Activated naive CD8-positive, alpha-beta T cell treated with anti-CD3 and anti-CD28 coated beads, Interleukin-2, amount 50 U/mL, for 16 hours (primary cell): ENCODE measurements around the gene TMEM35A.
"Not testable (repeated sequence)": the region's sequence is repeated elsewhere in the genome, so short reads cannot be mapped to it uniquely, and the experiment has no call there.

Experiments used
- DNase-seq: peaks from one replicate; pipeline ENCODE4 v3.0.0-alpha.2; 2020; ENCODE audit warnings: low read depth, low spot score

The TMEM35A gene

DNA sequence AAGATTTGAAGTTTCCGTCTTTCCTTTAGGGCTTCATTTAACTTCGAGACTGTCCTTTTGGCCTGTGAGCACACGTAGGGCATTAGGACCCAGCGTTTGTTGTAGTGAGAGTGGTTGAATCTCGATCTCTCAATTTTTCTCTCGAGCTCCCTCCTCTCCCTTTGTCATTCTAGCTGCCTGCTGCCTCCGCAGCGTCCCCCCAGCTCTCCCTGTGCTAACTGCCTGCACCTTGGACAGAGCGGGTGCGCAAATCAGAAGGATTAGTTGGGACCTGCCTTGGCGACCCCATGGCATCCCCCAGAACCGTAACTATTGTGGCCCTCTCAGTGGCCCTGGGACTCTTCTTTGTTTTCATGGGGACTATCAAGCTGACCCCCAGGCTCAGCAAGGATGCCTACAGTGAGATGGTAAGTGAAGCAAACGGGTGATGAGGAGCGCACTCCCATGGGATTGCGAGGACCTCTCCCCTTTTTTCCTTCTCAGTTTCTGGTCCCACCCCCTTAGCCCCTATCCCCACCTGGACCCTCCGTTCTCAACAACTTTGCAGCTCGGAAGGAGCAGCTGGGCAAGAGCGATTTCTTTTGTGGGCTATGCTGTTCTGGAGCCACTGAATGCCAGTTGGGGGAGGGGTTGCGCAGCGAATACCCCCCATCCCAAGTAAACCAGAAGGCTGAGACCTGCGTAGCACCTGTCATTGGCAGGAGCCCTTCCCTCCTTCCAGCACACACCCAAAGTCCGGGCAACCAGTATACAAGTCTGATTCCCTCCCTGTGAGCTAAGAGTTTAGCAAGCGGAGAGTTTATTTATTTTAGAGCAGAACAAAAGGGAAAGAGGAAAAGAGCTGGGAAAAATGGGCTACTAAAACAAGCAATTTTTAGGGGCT lies at the start of gene TMEM35A:
Gene TMEM35A (plus strand): TSS at position 164 of the 883 bp plus-strand sequence. CDS start 124 bp downstream, at position 288.
- DNase-seq = no peak

- no peak for DNase-seq
Observed at GRCh38 chrX:101029665-101030064, 49.0 kb upstream of the TMEM35A start.

- no peak for DNase-seq
Observed at GRCh38 chrX:101037231-101037630, 41.4 kb upstream of the TMEM35A start.

DNA sequence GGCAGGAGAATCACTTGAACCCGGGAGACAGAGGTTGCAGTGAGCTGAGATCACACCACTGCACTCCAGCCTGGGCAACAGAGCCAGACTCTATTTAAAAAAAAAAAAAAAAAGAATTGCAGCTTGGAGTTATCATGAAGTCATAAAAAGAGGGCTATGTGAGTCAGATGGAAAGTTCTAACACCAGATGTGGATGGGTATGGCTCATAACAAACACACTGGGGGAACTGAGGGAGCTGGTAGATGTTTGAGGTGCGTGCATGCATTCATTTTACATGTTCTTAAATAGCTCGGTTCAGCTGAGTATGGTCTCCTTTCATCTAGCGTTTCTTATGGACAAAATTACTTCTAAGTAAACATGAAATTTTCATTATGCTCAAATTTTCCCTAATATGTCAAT lies 38.5 kb upstream of the TMEM35A start:
- no peak for DNase-seq

GRCh38 chrX:101051153-101051548 lies 27.5 kb upstream of the TMEM35A start:
- no peak for DNase-seq

GRCh38 chrX:101051549-101052302 lies 27.0 kb upstream of the TMEM35A start, which contains the start of gene TRMT2B:
TRMT2B (minus strand) TSS chrX:101052111; CDS start chrX:101042289, 9,822 bp downstream.
- peak; percentile 49 for DNase-seq

DNA sequence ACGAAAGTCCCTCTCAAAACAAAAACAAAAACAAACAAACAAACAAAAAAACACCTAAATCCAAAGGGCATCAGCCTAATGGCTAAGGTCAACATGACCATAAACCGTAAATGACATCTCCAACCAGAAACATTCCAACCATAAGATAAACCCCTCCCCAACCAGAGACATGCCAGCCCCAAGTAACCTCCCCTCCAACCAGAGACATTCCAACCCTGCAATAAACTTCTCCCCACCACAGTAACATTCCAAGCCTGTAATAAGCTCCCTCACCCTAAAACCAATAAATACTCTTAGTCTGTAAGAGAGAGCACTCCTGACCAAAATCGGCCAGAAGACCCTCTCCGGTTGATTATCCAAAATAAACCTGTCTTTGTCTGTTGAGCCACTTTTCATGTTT lies 22.1 kb upstream of the TMEM35A start:
- not testable (repeated sequence) for DNase-seq

DNA sequence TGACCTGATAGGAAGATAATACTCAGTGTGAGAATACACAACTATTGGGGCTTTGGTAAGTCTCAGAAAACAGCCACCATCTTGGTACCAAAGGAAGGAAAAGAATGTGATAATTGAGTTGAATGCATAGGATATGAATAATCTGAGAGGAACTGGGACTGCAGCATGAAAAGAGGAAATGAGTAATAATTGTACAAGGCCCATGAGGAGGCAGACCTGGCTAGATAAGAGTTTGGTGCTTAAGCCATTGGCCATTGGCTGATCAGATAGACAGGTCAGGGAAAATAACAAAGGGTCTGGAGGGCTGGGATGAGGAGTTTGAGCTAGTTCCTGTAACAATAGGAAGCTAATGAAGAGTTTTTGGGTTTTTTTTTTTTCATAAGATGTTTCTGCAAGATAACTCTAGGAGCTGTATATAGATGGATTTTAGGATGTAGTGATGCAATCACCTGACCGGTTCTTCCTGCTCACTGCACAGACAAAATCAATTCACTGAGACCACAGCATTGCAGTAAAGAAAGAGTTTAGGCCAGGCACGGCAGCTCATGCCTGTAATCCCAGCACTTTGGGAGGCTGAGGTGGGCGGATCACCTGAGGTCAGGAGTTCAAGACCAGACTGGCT lies 21.5 kb upstream of the TMEM35A start:
- no peak for DNase-seq

DNA sequence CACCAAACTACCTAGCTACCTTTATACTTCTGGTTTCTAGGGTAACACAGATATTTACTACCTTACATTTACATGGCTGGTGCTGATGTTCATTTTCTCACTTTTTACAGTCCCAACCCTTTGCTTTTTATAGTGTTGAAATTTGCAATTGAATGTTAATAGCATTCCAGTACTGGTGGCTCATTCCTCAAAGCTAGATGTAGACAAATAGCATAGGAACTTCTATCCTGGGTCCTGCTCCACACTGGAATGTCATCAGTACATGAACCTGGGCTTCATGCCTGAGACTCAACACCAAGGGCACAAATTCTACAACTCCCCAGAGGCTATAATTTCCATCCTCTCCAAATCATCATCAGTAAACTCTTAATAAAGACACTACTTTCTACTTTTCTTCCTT lies 16.5 kb upstream of the TMEM35A start:
- DNase-seq = no peak

- DNase-seq = no peak
Observed at GRCh38 chrX:101071582-101071981, 7.1 kb upstream of the TMEM35A start.

GRCh38 chrX:101079736-101080270 lies 1.1 kb downstream of the TMEM35A start:
- no peak for DNase-seq

GRCh38 chrX:101080326-101081124 lies 1.8 kb downstream of the TMEM35A start:
- no peak for DNase-seq

GRCh38 chrX:101081231-101081630 lies 2.6 kb downstream of the TMEM35A start:
- no peak for DNase-seq

DNA sequence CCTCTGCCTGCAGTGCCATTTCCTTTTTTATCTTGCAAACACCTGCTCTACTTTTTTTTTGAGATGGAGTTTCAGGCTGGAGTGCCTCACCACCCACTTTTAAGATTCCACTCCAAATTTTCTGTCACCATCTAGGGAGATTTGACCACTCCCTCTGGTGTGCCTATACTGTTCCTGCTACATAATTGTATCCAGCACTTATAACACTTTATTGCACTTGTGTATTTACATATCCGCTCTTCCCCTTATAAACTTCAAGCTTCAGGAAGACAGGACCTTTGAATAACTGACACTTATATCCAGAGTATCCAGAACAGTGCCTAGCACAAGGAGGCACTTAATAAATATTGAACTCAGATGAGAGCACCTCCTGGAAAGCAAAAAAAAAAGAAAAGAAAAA lies 13.1 kb downstream of the TMEM35A start:
- no peak for DNase-seq

DNA sequence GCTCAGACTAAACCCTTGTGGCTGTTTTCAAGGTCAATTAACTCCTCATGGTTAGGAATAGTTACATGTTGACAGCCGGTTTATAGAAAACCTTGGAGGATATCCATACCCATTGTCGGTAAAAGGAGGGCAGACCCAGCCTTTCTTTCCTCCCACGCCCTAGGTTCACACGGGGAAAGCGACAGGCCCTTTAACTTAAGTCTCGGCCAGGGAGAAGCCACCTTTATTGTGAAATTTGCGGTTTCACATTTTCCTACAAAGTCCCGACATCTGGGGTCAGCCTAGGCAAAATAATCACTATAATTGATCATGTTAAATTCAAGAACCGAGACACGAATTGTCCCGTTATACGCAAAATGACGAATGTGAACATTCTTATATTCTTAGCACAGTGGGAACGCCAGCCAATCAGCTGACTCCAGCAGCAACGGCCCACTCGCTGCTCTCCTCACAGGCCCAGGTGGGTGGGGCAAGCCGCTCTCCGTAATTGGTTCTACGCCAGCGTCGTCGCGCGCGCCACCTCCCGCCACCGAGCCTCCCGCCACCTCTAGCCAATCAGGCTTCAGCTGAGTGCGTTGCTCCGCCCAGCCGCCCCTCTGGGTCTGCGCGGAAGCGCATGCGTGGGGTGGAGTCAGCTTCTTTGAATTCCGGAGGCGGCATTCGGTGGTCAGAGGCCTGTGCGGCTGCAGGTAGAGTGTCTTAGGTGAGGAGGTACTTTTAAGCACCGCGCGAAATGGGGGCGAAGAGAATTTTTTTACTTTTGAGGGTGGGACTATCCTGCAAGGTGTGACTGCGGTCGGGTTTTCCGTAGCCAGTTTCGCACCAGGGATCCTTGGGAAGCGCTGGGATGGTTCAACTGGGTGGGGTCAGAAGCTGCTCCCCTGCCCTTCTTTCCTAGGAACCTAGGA lies 19.1 kb downstream of the TMEM35A start, which contains the start of gene CENPI:
Gene CENPI (plus strand): TSS at position 659 of the 908 bp plus-strand sequence. CDS start 2,867 bp downstream, outside the sequence.
- DNase-seq = peak; percentile 77

- no peak for DNase-seq
Observed at GRCh38 chrX:101108284-101108683, 29.6 kb downstream of the TMEM35A start.

GRCh38 chrX:101117701-101118100 lies 39.0 kb downstream of the TMEM35A start:
- no peak for DNase-seq

GRCh38 chrX:101136235-101136634 lies 57.6 kb downstream of the TMEM35A start:
- DNase-seq = no peak
